Measurements from ENCODE around the gene TMEM50A.
"Not testable (repeated sequence)": the region's sequence is repeated elsewhere in the genome, so short reads cannot be mapped to it uniquely, and the experiment has no call there.

TMEM50A gene

GRCh38 chr1:25383090-25383489 is 45.0 kb downstream of the TMEM50A start:
- in situ Hi-C loops (cut with MboI; ENCODE audit: low sequenced_read_pairs) = not testable (repeated sequence)

- in situ Hi-C loops (cut with MboI; ENCODE audit: low sequenced_read_pairs) = not testable (repeated sequence)
Observed at GRCh38 chr1:25383875-25384274, 45.7 kb downstream of the TMEM50A start.

GRCh38 chr1:25387096-25387495 is 49.0 kb downstream of the TMEM50A start:
- in situ Hi-C loops (cut with MboI; ENCODE audit: low sequenced_read_pairs) = not testable (repeated sequence)

GRCh38 chr1:25388691-25389090 is 50.6 kb downstream of the TMEM50A start:
- in situ Hi-C loops (cut with MboI; ENCODE audit: low sequenced_read_pairs) = not testable (repeated sequence)

- in situ Hi-C loops (cut with MboI; ENCODE audit: low sequenced_read_pairs) = not testable (repeated sequence)
Observed at GRCh38 chr1:25389721-25390120, 51.6 kb downstream of the TMEM50A start.

GRCh38 chr1:25392841-25393240 is 54.7 kb downstream of the TMEM50A start:
- in situ Hi-C loops (cut with MboI; ENCODE audit: low sequenced_read_pairs) = no loop called here

GRCh38 chr1:25397549-25397948 is 59.4 kb downstream of the TMEM50A start:
- in situ Hi-C loops (cut with MboI; ENCODE audit: low sequenced_read_pairs) = not testable (repeated sequence)

- in situ Hi-C loops (cut with MboI; ENCODE audit: low sequenced_read_pairs) = not testable (repeated sequence)
Observed at GRCh38 chr1:25398079-25398478, 59.9 kb downstream of the TMEM50A start.

- in situ Hi-C loops (cut with MboI; ENCODE audit: low sequenced_read_pairs) = not testable (repeated sequence)
Observed at GRCh38 chr1:25402947-25403803, 65.0 kb downstream of the TMEM50A start.

GRCh38 chr1:25405731-25406305 is 67.7 kb downstream of the TMEM50A start:
- in situ Hi-C loops (cut with MboI; ENCODE audit: low sequenced_read_pairs) = not testable (repeated sequence)

- in situ Hi-C loops (cut with MboI; ENCODE audit: low sequenced_read_pairs) = not testable (repeated sequence)
Observed at GRCh38 chr1:25409641-25410427, 71.7 kb downstream of the TMEM50A start.
